ENCODE measurements around the gene CERK. TPM values are rescaled to one million over a fixed set of nuclear protein-coding genes. Genes with fewer than 3 reads are reported as not detected.

The CERK gene
- total RNA-seq, 2 donors from 2014 or later, result 54.9 to 57.6 TPM

DNA sequence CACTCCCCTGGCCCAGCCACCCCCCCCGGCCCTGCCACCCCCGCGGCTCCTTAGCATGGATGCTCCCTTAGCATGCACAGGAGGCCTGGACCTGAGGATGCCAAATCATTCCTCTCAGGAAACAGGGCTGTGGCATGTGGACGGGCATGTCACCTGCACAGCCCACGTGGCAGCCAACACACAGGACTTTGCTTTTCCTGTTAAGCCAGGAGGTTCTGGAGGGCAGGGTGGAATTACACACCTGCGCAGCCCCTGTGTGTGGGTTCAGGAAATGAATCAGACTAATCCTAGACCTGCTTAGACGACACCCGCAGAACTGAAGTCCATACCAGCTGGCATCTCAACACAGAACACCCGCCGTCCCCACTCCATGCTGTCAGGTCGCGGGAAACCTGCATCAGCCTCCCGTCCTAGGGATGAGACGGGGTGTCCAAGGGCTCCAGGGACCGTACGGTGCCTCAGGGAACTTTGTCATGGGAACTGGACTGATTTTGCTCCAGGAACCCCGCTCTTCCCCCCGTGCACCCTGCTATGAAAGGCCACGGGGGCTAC is 10.2 kb downstream of the CERK start:
- no peak for DNase-seq
- Mint-ChIP-seq H3K27ac (no peak overlapping the region), H3K4me1 (peaks cover 16% of the 10 kb centered on the region), H3K9me3 (no peaks in the 10 kb centered on the region), H3K27me3 (ENCODE audit: insufficient read depth) (no peaks in the 10 kb centered on the region), H3K4me3 (no peak overlapping the region), H3K36me3 (ENCODE audit: low read depth) (peaks cover 38% of the 10 kb centered on the region)
- Histone ChIP-seq H3K9ac (ENCODE audit: extremely low read depth, low read length, poor library complexity, severe bottlenecking) (no peak overlapping the region), H3K27me3 (ENCODE audit: control insufficient read depth, insufficient read depth, low read length, poor library complexity, severe bottlenecking) (no peaks in the 10 kb centered on the region), H3K4me1 (ENCODE audit: control insufficient read depth, insufficient read depth, low read length) (peaks cover 3% of the 10 kb centered on the region), H3K9me3 (ENCODE audit: control insufficient read depth, low read length) (no peaks in the 10 kb centered on the region), H3K27ac (ENCODE audit: low read depth, low read length) (no peak overlapping the region), H3K4me3 (ENCODE audit: low read length) (no peak overlapping the region), H3K36me3 (ENCODE audit: control insufficient read depth, insufficient read depth, low read length) (peaks cover 9% of the 10 kb centered on the region)
- WGBS, 2 experiments (ENCODE audit: insufficient coverage in 1 of 2, insufficient read length in 1 of 2), result 89 to 92% methylated on average over 16 to 19 of the region's 19 CpGs
- TF ChIP-seq, protein P1, sequence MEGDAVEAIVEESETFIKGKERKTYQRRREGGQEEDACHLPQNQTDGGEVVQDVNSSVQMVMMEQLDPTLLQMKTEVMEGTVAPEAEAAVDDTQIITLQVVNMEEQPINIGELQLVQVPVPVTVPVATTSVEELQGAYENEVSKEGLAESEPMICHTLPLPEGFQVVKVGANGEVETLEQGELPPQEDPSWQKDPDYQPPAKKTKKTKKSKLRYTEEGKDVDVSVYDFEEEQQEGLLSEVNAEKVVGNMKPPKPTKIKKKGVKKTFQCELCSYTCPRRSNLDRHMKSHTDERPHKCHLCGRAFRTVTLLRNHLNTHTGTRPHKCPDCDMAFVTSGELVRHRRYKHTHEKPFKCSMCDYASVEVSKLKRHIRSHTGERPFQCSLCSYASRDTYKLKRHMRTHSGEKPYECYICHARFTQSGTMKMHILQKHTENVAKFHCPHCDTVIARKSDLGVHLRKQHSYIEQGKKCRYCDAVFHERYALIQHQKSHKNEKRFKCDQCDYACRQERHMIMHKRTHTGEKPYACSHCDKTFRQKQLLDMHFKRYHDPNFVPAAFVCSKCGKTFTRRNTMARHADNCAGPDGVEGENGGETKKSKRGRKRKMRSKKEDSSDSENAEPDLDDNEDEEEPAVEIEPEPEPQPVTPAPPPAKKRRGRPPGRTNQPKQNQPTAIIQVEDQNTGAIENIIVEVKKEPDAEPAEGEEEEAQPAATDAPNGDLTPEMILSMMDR (conservative IDR thresholded peaks at IDR 0.05), result no peak

DNA sequence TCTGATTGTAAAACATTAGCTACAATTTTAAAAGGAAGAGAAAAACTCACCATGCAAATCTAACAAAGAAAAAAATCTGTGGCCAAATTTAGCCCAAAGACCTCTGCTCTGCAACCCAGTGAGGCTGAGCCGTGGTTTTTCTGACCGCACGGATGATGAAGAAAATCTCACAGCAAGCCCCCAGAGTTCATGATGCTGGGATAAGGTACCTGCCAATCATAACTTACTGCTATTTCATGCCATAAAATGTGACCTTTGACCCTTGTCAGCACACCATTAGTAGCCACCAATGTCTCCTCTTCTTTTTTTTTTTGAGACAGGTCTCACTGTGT is 11.1 kb downstream of the CERK start:
- H3K4me1 Mint-ChIP-seq, result peaks cover 13% of the 10 kb centered on the region
- 94 to 100% methylated on average over 1 to 3 of the region's 3 CpGs for WGBS, 2 experiments (ENCODE audit: insufficient coverage in 1 of 2, insufficient read length in 1 of 2)

GRCh38 chr22:46726066-46726985 is 11.7 kb downstream of the CERK start:
- Mint-ChIP-seq H3K27ac (peak overlapping the region; percentile 61), H3K27me3 (ENCODE audit: insufficient read depth) (no peaks in the 10 kb centered on the region), H3K9me3 (no peaks in the 10 kb centered on the region), H3K36me3 (ENCODE audit: low read depth) (peaks cover 34% of the 10 kb centered on the region), H3K4me3 (no peak overlapping the region), H3K4me1 (peaks cover 6% of the 10 kb centered on the region)
- Histone ChIP-seq H3K27ac (ENCODE audit: low read depth, low read length) (no peak overlapping the region), H3K36me3 (ENCODE audit: control insufficient read depth, insufficient read depth, low read length) (peaks cover 9% of the 10 kb centered on the region), H3K4me3 (ENCODE audit: low read length) (no peak overlapping the region), H3K4me1 (ENCODE audit: control insufficient read depth, insufficient read depth, low read length) (no peaks in the 10 kb centered on the region), H3K27me3 (ENCODE audit: control insufficient read depth, insufficient read depth, low read length, poor library complexity, severe bottlenecking) (no peaks in the 10 kb centered on the region), H3K9me3 (ENCODE audit: control insufficient read depth, low read length) (no peaks in the 10 kb centered on the region), H3K9ac (ENCODE audit: extremely low read depth, low read length, poor library complexity, severe bottlenecking) (no peak overlapping the region)
- TF ChIP-seq, protein P1 (conservative IDR thresholded peaks at IDR 0.05), result no peak
- 93% methylated on average over 28 to 38 of the region's 38 CpGs for whole genome bisulfite sequencing, 2 experiments (ENCODE audit: insufficient coverage in 1 of 2, insufficient read length in 1 of 2)
- DNase-seq, result peak; percentile 31

More for the DNA sequence above, 11.1 kb downstream of the CERK start:
- peaks cover under 1% of the 10 kb centered on the region for H3K4me1 ChIP-seq (ENCODE audit: control insufficient read depth, insufficient read depth, low read length)
- peaks cover 9% of the 10 kb centered on the region for H3K36me3 ChIP-seq (ENCODE audit: control insufficient read depth, insufficient read depth, low read length)
- Mint-ChIP-seq H3K9me3 (no peaks in the 10 kb centered on the region), H3K4me3 (no peak overlapping the region), H3K27ac (no peak overlapping the region), H3K36me3 (ENCODE audit: low read depth) (peaks cover 38% of the 10 kb centered on the region), H3K27me3 (ENCODE audit: insufficient read depth) (no peaks in the 10 kb centered on the region)
- no peak overlapping the region for H3K27ac ChIP-seq (ENCODE audit: low read depth, low read length)
- TF ChIP-seq, protein P1 (conservative IDR thresholded peaks at IDR 0.05), result no peak
- no peak for DNase-seq
- H3K27me3 ChIP-seq (ENCODE audit: control insufficient read depth, insufficient read depth, low read length, poor library complexity, severe bottlenecking), result no peaks in the 10 kb centered on the region
- no peak overlapping the region for H3K4me3 ChIP-seq (ENCODE audit: low read length)
- no peaks in the 10 kb centered on the region for H3K9me3 ChIP-seq (ENCODE audit: control insufficient read depth, low read length)
- H3K9ac ChIP-seq (ENCODE audit: extremely low read depth, low read length, poor library complexity, severe bottlenecking), result no peak overlapping the region

Measured in endodermal cell (in vitro differentiated cells).